ENCODE data around the gene SOX18. TPM values are rescaled to one million over a fixed set of nuclear protein-coding genes. Genes with fewer than 3 reads are reported as not detected.
A peak's percentile ranks its signal among the peaks of the same experiment; 100 is the strongest.
"Not testable (repeated sequence)": the region's sequence is repeated elsewhere in the genome, so short reads cannot be mapped to it uniquely, and the experiment has no call there.

The SOX18 gene
- total RNA-seq, 1 experiment from 2014 or later: 0.21 TPM

DNA sequence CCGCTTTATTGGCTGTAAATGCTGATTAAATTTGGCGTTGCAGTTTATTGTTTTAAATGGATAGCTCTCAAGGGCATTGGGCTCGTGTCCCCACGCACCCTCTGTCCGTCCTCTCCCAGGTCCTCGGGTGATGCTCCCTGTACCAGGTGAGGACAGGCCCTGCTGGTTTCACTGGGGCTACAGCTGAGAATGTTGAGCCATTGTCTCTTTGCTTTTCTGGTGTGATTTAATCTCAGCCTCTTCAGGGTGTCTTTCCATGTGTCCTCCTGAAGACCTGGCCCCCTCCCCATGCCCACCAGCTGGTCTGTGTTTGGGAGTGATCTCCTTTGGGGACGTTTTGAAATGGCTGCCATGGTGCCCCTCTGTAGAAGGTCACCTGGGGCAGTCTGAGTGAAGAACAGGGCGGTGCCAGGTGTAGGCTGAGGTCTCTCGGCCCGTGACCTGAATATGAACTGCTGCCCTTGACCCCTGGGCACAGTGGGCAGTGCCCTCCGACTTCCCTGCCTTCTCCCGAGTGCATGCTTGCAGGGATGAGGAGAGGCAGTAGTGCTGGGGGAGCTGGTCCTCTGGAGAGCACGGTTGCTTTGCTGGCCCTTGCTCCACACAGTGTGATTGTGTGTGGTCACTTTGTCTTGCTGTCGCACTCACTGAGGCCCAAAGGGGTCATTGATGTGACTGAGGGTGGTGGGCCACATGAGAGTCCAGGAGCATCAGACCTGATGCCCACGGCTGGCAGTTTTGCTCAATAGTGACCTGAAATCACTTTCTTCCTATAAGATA, 25.9 kb downstream of the SOX18 start:
- DNase-seq (ENCODE audit: low spot score): no peak

DNA sequence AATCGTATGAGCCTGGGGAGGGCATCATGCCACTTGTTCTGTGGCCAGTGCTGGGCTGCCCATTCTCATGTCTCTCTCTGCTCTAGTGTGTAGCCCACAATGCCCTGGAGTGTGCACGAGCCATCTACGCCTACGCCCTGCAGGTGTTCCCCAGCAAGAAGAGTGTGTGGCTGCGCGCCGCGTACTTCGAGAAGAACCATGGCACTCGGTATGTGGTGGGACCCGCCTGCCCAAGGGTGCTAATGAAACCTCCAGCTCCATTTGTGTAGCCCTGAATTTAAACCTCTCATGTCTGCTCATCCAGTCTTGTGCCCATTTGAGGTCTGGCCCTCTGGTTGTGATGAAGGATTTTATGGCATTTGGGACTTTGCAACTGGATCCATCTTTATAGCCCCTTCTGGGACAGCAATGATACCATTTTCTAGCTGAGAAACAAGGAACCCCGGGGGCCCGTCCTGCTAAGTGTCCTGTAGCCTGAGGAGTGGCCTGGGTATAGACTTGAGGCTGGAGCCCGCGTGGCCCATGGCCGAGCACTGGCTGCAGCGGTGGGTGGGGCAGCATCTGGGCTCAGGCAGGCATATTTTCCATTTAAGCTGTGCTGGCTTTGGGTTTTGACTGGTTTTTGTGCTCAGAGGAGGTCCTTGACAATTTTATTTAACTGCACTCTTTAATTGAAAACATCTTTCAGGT, 26.6 kb downstream of the SOX18 start:
- DNase-seq (ENCODE audit: low spot score): no peak

DNA sequence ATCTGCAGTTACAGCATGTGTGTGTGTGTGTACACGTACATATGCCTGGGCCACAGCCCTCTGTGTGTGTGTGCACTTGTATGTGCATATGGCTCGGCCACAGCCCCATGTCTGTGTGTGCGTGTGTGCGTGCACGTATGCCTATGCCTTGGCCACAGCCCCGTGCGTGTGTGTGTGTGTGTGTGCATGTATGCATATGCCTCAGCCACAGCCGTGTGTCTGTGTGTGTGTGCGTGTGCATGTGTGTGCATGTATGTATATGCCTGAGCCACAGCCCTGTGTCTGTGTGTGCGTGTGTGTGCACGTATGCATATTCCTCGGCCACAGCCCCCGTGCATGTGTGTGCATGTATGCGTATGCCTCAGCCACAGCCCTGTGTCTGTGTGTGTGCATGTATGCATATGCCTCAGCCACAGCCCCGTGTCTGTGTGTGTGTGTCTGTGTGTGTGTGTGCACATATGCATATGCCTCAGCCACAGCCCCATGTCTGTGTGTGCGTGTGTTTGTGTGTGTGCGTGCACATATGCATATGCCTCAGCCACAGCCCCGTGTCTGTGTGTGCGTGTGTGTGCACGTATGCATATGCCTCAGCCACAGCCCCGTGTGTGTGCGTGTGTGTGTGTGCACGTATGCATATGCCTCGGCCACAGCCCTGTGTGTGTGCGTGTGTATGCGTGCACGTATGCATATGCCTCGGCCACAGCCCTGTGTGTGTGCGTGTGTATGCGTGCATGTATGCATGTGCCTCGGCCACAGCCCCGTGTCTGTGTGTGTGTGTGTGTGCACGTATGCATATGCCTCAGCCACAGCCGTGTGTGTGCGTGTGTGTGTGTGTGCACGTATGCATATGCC, 28.1 kb downstream of the SOX18 start:
- no peak for DNase-seq (ENCODE audit: low spot score)

DNA sequence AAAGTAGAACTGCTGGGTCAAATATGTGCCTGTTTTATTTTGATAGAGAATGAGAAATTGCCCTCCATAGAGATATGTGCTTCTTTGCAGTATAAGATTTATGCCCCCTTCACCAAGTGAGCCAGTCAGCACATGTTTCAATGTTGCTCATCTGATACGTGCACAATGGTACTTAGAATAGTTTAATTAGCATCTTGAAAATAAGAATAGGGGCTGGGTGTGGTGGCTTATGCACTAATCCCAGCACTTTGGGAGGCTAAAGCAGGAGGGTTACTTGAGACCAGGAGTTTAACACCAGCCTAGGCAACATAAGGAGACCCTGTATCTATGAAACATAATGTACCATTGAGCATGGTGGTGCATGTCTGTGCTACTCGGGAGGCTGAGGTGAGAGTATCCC, 33.8 kb downstream of the SOX18 start:
- no peak for DNase-seq (ENCODE audit: low spot score)

DNA sequence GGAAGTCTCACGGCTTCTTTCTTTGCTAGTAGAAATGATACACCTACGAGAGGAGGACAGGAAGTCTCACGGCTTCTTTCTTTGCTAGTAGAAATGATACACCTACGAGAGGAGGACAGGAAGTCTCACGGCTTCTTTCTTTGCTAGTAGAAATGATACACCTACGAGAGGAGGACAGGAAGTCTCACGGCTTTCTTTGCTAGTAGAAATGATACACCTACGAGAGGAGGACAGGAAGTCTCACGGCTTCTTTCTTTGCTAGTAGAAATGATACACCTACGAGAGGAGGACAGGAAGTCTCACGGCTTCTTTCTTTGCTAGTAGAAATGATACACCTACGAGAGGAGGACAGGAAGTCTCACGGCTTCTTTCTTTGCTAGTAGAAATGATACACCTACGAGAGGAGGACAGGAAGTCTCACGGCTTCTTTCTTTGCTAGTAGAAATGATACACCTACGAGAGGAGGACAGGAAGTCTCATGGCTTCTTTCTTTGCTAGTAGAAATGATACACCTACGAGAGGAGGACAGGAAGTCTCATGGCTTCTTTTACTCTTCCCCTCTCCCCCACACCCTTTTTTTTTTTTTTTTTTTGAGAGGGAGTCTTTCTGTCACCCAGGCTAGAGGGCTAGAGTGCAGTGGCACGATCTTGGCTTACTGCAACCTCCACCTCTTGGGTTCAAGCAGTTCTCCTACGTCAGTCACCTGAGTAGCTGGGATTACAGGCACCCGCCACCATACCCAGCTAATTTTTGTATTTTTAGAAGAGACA, 36.9 kb downstream of the SOX18 start:
- DNase-seq (ENCODE audit: low spot score): not testable (repeated sequence)

DNA sequence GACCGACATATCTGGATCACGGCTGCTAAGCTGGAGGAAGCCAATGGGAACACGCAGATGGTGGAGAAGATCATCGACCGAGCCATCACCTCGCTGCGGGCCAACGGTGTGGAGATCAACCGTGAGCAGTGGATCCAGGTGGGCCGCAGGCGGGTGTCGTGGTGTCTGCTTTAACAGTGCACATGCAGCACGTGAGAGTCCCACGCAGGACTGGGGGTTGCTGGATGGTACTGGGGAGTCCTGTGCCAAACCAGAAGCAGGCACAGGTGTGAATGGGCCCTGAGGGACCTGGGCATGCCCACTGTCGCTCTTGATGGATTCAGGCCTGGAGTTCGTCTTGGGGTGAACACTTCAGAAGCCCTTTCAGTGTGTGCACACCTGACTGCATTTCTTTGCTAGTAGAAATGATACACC, 38.1 kb downstream of the SOX18 start:
- DNase-seq (ENCODE audit: low spot score): no peak

DNA sequence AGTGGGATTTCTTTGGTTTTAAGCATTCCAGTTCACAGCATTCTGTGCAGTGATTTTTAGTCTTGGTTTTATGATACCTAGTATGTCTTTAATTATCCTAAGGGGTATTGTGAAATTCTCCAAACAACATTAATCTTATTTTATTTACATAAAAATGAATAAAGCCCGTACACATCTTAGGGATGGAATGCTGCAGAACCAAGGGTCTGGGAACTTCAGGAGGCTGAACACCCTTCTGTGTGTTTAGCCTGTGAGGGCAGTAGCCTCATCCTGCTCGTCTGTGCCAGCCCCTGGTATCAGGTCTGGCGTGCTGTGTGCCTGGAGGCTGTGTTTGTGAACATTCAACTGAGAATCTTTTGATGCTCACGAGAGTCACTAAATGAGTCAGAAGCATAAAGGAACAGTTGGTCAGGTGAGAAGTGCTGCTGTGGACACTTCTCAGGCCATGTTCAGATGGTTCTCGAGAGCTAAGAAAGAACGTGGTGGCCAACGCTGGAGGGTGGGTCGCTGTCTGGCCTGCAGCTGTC, 38.7 kb downstream of the SOX18 start:
- no peak for DNase-seq (ENCODE audit: low spot score)

DNA sequence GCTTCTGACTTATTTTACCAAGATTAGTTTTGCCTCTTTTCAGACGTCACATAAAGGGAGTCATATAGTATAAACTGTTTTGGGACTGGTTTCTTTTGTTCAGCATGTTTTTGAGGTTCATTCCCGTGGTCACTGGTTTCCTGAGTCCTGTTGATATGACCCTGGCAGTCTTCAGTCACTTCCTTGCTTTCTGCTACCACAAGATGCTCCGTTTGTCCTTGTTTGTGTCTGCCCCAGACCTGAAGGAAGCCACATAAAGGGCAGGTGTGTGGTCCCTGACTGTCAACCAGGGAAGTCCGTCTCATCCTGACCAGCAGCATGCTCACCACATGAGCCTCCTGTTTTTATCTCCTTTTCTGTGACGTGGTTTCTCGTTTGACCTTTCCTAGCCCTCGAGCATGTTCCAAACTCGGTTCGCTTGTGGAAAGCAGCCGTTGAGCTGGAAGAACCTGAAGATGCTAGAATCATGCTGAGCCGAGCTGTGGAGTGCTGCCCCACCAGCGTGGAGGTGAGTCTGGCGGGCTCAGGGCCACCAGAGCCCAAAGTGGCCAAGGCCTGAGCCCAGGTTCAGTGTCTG, 39.5 kb downstream of the SOX18 start:
- DNase-seq (ENCODE audit: low spot score): no peak

DNA sequence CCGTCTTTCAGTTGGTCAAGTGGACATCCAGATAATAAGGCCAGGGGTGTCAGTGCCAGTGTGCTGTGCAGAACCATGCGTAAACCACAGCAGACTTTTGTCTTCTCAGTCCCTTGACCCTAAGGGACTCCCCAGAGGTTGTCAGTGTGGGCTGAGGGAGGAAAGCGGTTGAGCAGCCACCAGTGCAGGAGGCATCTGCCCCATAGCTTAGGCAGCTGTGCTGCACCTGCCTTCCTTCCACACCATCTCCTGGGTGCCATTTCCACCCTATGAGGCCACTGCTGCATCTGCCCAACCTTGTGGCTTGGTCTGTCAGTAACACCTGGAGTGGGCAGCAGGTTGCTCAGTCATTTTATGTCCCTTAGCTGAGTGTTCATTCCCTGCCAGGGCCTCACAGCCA, 42.5 kb downstream of the SOX18 start:
- no peak for DNase-seq (ENCODE audit: low spot score)

DNA sequence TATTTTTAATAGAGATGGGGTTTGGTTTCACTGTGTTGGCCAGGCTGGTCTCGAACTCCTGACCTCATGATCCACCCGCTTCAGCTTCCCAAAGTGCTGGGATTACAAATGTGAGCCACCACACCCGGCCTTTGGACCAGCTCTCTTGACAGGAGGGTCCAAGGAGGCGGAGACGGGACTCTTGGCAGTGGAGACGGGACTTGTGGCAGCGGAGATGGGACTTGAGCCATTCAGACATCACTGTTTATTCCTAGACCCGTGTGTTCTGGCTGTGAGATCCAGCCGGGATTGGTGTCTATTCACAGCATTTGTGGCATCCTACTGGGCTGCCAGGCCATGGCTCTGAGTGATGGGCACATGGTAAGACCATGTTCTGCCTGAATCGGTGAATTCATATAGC, 42.9 kb downstream of the SOX18 start:
- no peak for DNase-seq (ENCODE audit: low spot score)

DNA sequence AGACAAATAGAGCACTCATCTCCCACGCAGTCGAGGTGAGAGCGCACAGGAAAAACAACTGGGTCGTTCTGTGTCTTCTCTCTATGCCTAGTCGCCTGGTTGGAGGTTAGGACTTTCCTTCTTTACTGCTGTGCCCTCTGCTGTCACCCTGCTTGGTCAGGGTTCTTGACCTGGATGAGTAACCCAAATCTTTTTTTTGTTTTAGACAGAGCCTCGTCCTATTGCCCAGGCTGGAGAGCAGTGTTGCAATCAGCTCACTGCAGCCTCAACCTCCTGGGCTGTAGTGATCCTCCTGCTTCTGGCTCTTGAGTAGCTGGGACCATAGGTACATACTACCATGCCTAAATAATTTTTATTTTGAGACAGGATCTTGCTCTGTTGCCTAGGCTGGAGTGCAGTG, 44.0 kb downstream of the SOX18 start:
- no peak for DNase-seq (ENCODE audit: low spot score)

DNA sequence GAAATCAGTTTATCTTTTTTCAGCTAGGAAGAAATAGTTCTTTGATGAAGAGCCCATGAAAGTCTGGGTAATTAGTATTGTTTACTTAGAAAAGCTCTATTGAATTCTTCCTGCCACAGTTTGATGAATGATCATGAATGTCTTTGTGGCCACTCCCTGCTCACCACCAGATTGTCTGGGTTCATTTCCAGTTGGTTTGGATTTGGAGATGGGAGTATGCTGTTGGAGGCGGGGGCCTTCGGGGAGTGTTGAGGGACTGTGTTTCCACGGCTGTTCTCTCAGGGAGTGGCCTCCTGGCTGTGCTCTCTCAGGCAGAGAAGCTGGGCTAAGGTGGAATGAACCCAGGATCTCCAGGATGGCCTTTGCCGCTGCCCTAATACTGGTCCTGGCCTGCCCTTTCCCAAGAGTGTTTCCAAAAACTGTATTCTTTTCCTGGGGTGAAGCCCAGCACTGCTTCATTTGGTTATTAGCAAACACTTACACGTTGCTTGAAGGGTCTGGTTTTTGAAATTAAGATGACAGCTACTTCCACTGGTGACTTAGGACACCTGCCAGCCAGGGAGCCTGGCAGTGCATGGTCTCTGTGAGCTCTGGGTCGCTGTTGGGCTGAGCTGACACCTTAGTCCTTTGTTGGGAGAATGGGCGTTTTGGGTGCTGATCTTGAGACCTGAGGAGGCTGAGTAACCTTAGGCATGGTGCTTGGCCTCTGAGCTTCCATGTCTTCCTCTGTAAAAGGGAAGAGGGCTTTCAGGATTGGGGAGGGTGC, 45.3 kb downstream of the SOX18 start:
- peak; percentile 12 for DNase-seq (ENCODE audit: low spot score)

DNA sequence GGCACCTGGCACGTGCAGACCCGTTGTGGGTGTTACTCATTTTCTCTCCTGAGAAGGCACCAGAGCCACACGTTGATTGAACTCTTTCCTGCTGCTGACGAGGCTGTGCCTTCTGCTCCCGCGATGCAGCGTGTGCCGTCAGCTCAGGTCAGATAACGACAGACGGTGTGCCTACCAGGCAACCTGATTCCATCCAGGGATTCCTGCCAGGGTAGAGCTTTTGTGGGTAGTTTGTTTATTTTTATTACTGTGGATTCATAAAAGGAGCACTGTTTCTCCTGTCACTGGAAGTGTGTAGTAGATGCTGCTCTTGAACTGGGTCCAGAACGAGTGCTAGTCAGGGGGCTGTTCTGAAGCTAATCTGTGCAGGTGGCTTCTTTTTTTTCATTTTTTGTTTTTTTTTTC, 47.8 kb downstream of the SOX18 start:
- peak; percentile 92 for DNase-seq (ENCODE audit: low spot score)

DNA sequence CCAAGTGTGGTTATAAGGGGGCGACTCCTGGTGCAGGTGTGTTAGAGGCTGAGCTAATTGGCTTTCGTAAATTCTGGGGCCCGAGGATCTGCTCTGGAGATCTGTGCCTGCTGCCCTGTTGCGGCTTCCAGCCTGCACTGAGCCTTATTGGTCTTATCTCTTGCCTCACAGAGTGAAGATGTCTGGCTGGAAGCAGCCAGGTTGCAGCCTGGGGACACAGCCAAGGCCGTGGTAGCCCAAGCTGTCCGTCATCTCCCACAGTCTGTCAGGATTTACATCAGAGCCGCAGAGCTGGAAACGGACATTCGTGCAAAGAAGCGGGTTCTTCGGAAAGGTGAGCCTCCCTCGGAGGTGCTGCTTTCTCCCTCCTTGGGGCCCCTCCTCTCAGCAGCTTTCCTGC, 48.5 kb downstream of the SOX18 start:
- DNase-seq (ENCODE audit: low spot score): peak; percentile 34

Other genes with a start within 250 kb of the SOX18 start
- gene ZBTB46, start 218.4 kb downstream of the SOX18 start, total RNA-seq (2014; rRNA removed; shearing (Covaris generic)): 6.8 and 10.3 TPM in 2 replicates
- not detected in 2 replicates for gene ABHD16B, start 188.1 kb downstream of the SOX18 start, total RNA-seq (2014; rRNA removed; shearing (Covaris generic))
- 149 and 174 TPM in 2 replicates for gene TPD52L2, start 184.4 kb downstream of the SOX18 start, total RNA-seq (2014; rRNA removed; shearing (Covaris generic))
- gene DNAJC5, start 154.5 kb downstream of the SOX18 start, total RNA-seq (2014; rRNA removed; shearing (Covaris generic)): 48.1 and 50.2 TPM in 2 replicates
- gene UCKL1, start 93.2 kb downstream of the SOX18 start, total RNA-seq (2014; rRNA removed; shearing (Covaris generic)): 27.2 and 27.6 TPM in 2 replicates
- gene ZNF512B, start 79.7 kb downstream of the SOX18 start, total RNA-seq (2014; rRNA removed; shearing (Covaris generic)): 16.8 and 17.0 TPM in 2 replicates
- 0.77 TPM in 1 of 2 replicates, not detected in the other for gene SAMD10, start 70.0 kb downstream of the SOX18 start, total RNA-seq (2014; rRNA removed; shearing (Covaris generic))
- gene PRPF6, start 68.5 kb downstream of the SOX18 start, total RNA-seq (2014; rRNA removed; shearing (Covaris generic)): 74.2 and 74.7 TPM in 2 replicates
- gene C20orf204, start 13.5 kb downstream of the SOX18 start, total RNA-seq (2014; rRNA removed; shearing (Covaris generic)): 0.89 and 1.2 TPM in 2 replicates
- gene TCEA2, start 13.6 kb upstream of the SOX18 start, total RNA-seq (2014; rRNA removed; shearing (Covaris generic)): 52.7 and 58.3 TPM in 2 replicates
- 29.3 and 29.5 TPM in 2 replicates for gene RGS19, start 29.9 kb upstream of the SOX18 start, total RNA-seq (2014; rRNA removed; shearing (Covaris generic))
- gene OPRL1, start 30.4 kb upstream of the SOX18 start, total RNA-seq (2014; rRNA removed; shearing (Covaris generic)): 0.81 and 1.2 TPM in 2 replicates
- gene LKAAEAR1, start 34.8 kb upstream of the SOX18 start, total RNA-seq (2014; rRNA removed; shearing (Covaris generic)): 0.24 TPM in 1 of 2 replicates, not detected in the other
- not detected in 2 replicates for gene NPBWR2, start 57.9 kb upstream of the SOX18 start, total RNA-seq (2014; rRNA removed; shearing (Covaris generic))
- 2.4 TPM in 2 replicates for gene MYT1, start 114.8 kb upstream of the SOX18 start, total RNA-seq (2014; rRNA removed; shearing (Covaris generic))
- gene PCMTD2, start 206.1 kb upstream of the SOX18 start, total RNA-seq (2014; rRNA removed; shearing (Covaris generic)): 42.4 and 78.3 TPM in 2 replicates

All from A172 (cell line).